Endodermal cell (in vitro differentiated cells): ENCODE results near the gene FOXD4. TPM values are rescaled to one million over a fixed set of nuclear protein-coding genes. Genes with fewer than 3 reads are reported as not detected.
"Not testable (repeated sequence)": the region's sequence is repeated elsewhere in the genome, so short reads cannot be mapped to it uniquely, and the experiment has no call there.

ENCODE experiments used
- DNase-seq: peaks from one replicate; pipeline ENCODE4 v3.0.0-alpha.2; 2017
- H3K27ac ChIP-seq: 2 replicates; pipeline ENCODE4 v1.5.1; 2013; ENCODE audit warnings: mild to moderate bottlenecking, low read depth, low read length, moderate library complexity
- H3K27me3 ChIP-seq: 2 replicates; pipeline ENCODE4 v1.6.1; 2013; ENCODE audit warnings: mild to moderate bottlenecking, low read length, moderate library complexity; ENCODE audit not compliant: insufficient read depth, control insufficient read depth, poor library complexity, severe bottlenecking
- H3K36me3 ChIP-seq: 2 replicates; pipeline ENCODE4 v1.7.0; 2013; ENCODE audit warnings: mild to moderate bottlenecking, low read length, moderate library complexity; ENCODE audit not compliant: control insufficient read depth, insufficient read depth
- H3K4me1 ChIP-seq: one replicate; pipeline ENCODE4 v1.7.0; 2013; ENCODE audit warnings: low read length; ENCODE audit not compliant: control insufficient read depth, insufficient read depth
- H3K4me3 ChIP-seq: 2 replicates; pipeline ENCODE4 v1.5.1; 2013; ENCODE audit warnings: mild to moderate bottlenecking, low read length, moderate library complexity
- H3K9ac ChIP-seq: 2 replicates; pipeline ENCODE4 v1.6.1; 2013; ENCODE audit warnings: mild to moderate bottlenecking, low read length, moderate library complexity; ENCODE audit not compliant: poor library complexity, severe bottlenecking; ENCODE audit errors: extremely low read depth
- H3K9me3 ChIP-seq: 2 replicates; pipeline ENCODE4 v1.6.1; 2013; ENCODE audit warnings: mild to moderate bottlenecking, low read length, moderate library complexity; ENCODE audit not compliant: control insufficient read depth
- H3K27ac Mint-ChIP-seq: 2 replicates; pipeline ENCODE4 v1.8.0; 2020; ENCODE audit warnings: mixed read lengths
- H3K27me3 Mint-ChIP-seq: 2 replicates; pipeline ENCODE4 v1.8.0; 2021; ENCODE audit warnings: mild to moderate bottlenecking, mixed read lengths; ENCODE audit not compliant: insufficient read depth
- H3K36me3 Mint-ChIP-seq: 2 replicates; pipeline ENCODE4 v1.8.0; 2020; ENCODE audit warnings: low read depth, mixed read lengths
- H3K4me1 Mint-ChIP-seq: 2 replicates; pipeline ENCODE4 v1.8.0; 2020; ENCODE audit warnings: mixed read lengths
- H3K4me3 Mint-ChIP-seq: 2 replicates; pipeline ENCODE4 v1.8.0; 2020; ENCODE audit warnings: mild to moderate bottlenecking, moderate library complexity, mixed read lengths
- H3K9me3 Mint-ChIP-seq: 2 replicates; pipeline ENCODE4 v1.8.0; 2020; ENCODE audit warnings: mild to moderate bottlenecking, mixed read lengths
- WGBS, 2 experiments: methylation state at CpG; one replicate each; pipeline versions ENCODE4 v1.1.5 to v1.1.7; 2013; ENCODE audit warnings: missing lambda C conversion rate in 2 of 2, mixed read lengths in 1 of 2; ENCODE audit not compliant: insufficient coverage in 1 of 2, insufficient read length in 1 of 2; 5-methylcytosine and 5-hydroxymethylcytosine counted together
- total RNA-seq, 2 donors: library from RNA; stranded (reverse); fragmentation: NEBNext Ultra II Directional in 1 of 2; extraction: Animal tissue kit (Norgen Biotek cat#: 25700) in 1 of 2; gene quantifications; 2 replicates in 1 of 2; 3 replicates in 1 of 2; pipeline ENCODE4 v1.2.1, GENCODE V29; 2021

Gene FOXD4
- total RNA-seq, 2 donors from 2014 or later: 0.26 TPM; not detected in 1

DNA sequence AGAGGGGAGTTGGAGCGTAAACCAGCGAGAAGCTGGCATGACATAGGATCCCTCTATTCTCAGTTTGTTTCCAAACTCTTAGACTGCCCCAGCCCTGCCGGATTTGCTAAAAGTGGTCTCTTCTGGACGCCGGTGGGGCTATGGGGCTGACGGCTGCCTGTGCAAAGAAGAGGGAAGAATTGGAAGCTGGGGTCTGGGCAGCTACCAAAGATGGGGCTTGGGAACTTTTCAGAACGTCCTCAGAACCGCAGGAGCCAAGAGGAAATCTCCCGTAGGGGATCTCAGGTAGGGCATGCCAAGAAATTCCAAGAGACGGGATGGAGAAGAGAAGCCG, 3.1 kb downstream of the FOXD4 start:
- H3K27ac Mint-ChIP-seq: not testable (repeated sequence)
- 9% methylated on average over 10 of the region's 11 CpGs; no CpG with 5 or more reads in 1 of the 2 experiments for WGBS, 2 experiments

DNA sequence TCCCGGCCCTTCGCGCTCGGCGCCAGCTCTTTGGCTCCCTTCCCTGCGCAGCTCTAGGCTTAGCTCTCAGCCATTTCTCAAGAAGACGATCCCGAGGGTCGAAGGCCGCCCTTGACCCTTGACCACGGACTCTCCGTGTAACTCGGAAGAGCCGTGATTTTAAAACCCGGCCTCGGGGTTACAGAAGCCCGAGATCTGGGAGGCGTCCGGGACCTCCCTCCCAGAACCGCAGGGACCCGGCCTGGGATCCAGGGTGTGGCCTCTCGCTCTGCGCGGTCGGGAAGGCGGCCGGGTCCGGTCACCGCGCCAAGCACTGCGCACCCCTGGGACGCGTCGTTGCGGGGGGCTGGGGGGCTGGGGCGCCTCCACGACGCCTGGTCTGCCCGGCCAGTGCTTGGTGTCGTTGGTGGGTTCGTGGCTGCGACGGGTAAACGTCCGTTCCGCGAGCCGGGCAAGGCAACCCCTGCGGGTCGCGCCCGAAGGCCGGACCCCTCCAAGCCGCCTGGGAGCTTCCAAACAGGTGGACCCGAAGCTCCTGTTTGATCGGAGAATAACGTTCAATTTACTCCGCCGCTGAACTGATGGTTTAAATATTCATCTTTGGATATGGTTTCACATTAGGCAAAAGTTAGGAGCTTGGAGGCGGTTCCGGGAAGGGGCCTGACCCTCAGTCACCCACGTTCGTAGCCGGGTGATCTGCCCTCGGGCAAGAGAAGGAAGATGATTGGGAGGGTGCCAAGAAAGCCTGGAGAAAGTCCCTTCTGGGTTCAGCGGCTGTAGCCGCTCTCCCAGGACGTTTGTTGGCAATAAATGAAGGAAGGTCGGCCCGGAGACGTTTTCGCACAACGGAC, 3.7 kb downstream of the FOXD4 start:
- Histone ChIP-seq H3K27me3 (peaks cover 92% of the 10 kb centered on the region), H3K4me3 (peak overlapping the region; percentile 64)
- H3K27me3 Mint-ChIP-seq: peaks cover 87% of the 10 kb centered on the region
- H3K9ac ChIP-seq, H3K9me3 Mint-ChIP-seq, H3K4me1 ChIP-seq, H3K27ac Mint-ChIP-seq, H3K9me3 ChIP-seq, H3K36me3 ChIP-seq, H3K4me1 Mint-ChIP-seq, H3K36me3 Mint-ChIP-seq, H3K27ac ChIP-seq: not testable (repeated sequence)
- WGBS, 2 experiments: 2 to 5% methylated on average over 18 to 73 of the region's 73 CpGs
- H3K4me3 Mint-ChIP-seq: peak overlapping the region; percentile 61
- DNase-seq: peak; percentile 68

More for the DNA sequence above, 3.1 kb downstream of the FOXD4 start:
- H3K27me3 ChIP-seq: peaks cover 86% of the 10 kb centered on the region
- H3K4me1 ChIP-seq, H3K4me1 Mint-ChIP-seq, H3K36me3 Mint-ChIP-seq, H3K9ac ChIP-seq, H3K9me3 ChIP-seq, DNase-seq, H3K4me3 ChIP-seq, H3K9me3 Mint-ChIP-seq, H3K36me3 ChIP-seq, H3K27ac ChIP-seq: not testable (repeated sequence)
- Mint-ChIP-seq H3K27me3 (peaks cover 82% of the 10 kb centered on the region), H3K4me3 (peak overlapping the region; percentile 61)

DNA sequence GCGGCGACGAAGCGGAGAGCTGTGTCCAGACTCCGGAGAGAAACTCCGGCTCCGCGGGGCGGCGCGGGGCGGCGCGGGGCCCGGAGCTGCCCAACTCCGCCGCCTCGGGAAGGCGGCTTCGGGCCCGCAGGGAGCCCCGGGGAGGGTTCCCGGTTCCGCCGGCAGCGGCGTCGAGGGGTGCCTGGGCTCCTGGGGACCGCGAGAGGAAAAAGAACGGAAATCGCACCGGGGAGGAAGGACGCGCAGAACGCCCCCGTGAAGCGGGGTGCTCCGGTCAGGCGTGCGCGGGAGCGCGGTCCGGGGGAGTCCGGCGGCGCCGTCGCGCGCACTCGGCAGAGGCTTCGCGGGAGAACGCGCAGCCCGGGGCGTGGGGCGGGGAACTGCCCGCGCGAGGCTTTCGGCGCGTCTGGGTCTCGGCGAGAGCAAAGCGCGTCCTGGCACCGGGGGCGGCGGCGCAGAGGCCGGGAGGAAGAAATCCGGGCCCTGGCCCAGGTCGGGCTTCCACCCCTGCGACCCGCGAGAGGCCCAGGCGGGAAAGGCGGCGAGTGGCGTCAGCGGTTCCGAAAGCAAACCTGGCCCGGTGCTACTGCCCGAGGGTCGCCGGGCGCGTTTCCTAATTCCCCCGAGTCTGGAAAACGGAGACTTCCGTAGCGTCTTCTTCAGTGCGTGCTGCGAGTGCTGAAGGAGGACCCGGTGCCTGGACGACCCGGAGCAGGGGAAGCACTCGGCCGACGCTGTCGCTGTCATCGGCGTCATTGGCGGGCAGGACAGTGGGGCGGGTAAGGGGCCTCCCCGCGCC, 4.5 kb downstream of the FOXD4 start:
- Mint-ChIP-seq H3K4me3 (peak overlapping the region; percentile 61), H3K27me3 (peaks cover 90% of the 10 kb centered on the region)
- Histone ChIP-seq H3K4me3 (peak overlapping the region; percentile 64), H3K27me3 (peaks cover 99% of the 10 kb centered on the region)
- H3K4me1 ChIP-seq, H3K27ac Mint-ChIP-seq, H3K27ac ChIP-seq, H3K9me3 Mint-ChIP-seq, H3K9me3 ChIP-seq, H3K4me1 Mint-ChIP-seq, H3K36me3 ChIP-seq, H3K9ac ChIP-seq, H3K36me3 Mint-ChIP-seq: not testable (repeated sequence)
- DNase-seq: peak; percentile 88
- 0% methylated on average over 30 to 111 of the region's 111 CpGs for WGBS, 2 experiments

DNA sequence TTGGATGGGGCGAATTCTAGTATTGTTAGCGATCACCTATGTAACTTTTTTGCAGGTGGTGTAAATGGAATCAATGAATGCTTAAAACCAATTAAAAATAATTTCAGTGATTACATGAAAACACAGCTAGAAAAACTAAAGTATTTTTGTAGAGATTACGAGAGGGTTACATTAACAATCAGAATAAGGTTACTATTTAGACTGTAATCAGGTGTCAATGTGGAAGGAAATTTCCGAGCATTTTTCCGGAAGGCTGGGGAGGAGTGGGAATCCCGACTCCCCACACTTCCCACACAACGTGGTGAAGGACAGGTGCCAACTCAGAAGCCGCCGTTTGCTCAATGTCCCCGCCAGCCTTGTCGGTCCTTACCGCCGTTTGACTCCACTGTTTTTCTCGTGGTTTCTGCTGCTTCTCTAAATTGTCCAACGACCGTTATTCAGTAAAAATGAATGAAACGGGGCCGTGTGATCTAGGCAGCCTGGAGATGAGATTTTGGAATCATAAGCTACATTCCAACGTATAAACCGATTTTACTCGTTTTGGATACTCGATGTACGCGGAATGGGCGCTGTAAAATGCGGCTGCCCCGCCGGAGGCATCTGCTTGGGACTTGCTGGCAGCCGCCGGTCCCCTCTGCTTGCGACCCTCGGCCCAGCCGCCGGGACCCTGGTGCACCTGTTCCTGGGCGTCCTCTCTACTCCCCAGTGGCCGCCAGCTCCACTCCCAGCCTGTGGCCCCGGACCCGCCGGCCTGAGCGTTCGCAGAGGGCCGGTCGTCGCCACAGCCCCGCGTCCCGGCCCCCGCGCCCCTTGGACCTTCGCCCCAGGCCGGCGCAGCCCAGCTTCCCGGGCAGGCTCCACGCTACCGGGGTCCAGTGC, 5.4 kb downstream of the FOXD4 start:
- peaks cover 90% of the 10 kb centered on the region for H3K27me3 Mint-ChIP-seq
- H3K9me3 ChIP-seq, H3K27ac Mint-ChIP-seq, H3K36me3 Mint-ChIP-seq, H3K36me3 ChIP-seq, H3K9me3 Mint-ChIP-seq, H3K4me1 Mint-ChIP-seq, H3K4me1 ChIP-seq, H3K9ac ChIP-seq, H3K27ac ChIP-seq: not testable (repeated sequence)
- Histone ChIP-seq H3K27me3 (peaks cover 99% of the 10 kb centered on the region), H3K4me3 (peak overlapping the region; percentile 64)
- peak; percentile 58 for DNase-seq
- peak overlapping the region; percentile 61 for H3K4me3 Mint-ChIP-seq
- WGBS, 2 experiments: 0 to 8% methylated on average over 8 to 49 of the region's 55 CpGs

DNA sequence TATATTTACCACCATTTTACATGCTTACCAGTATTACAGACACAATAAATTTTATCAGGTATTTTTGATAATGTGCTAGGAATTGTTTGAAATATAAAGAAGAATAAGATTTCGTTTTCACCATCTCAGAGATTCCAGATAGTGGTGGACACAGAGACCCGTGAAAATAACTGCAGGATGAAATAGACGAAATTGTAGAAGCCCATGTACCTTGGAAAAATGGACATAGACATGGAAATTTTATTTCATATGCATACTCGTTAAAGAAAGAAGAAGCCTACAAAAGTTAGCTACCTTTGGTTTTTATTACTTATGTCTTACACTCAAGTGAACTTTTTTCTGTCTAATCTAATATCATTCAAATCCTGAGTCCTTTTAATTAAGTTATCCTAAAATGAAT, 7.5 kb downstream of the FOXD4 start:
- H3K27ac Mint-ChIP-seq, H3K36me3 ChIP-seq, H3K9me3 ChIP-seq, H3K27ac ChIP-seq, H3K9me3 Mint-ChIP-seq, H3K4me3 Mint-ChIP-seq, H3K36me3 Mint-ChIP-seq, H3K4me1 Mint-ChIP-seq, H3K9ac ChIP-seq, H3K4me3 ChIP-seq, DNase-seq, H3K4me1 ChIP-seq: not testable (repeated sequence)
- peaks cover 86% of the 10 kb centered on the region for H3K27me3 Mint-ChIP-seq
- WGBS, 2 experiments: 30 to 41% methylated on average over 2 to 4 of the region's 4 CpGs
- peaks cover 96% of the 10 kb centered on the region for H3K27me3 ChIP-seq

DNA sequence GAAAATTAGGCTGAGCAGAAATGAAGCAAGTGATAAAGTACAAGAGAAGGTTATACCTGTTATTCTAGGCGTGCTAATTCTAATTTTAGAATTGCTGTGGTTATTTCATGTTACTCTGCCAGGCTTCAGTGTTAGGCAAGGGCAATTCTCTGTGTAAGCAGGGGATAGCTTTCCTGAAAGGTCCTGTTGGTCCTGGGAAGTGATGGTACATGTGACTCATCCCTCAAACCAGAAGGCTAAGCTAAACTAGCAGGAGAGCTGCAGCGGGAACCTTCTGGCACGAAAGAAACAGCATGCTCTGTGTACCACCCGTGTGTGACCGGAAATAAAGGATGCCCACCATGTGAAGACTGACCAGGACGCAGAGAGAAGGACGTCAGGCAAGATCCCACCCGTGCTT, 8.7 kb downstream of the FOXD4 start:
- H3K36me3 ChIP-seq, H3K9me3 ChIP-seq, H3K4me1 ChIP-seq, DNase-seq, H3K4me1 Mint-ChIP-seq, H3K27ac ChIP-seq, H3K9me3 Mint-ChIP-seq, H3K9ac ChIP-seq, H3K4me3 Mint-ChIP-seq, H3K27ac Mint-ChIP-seq, H3K4me3 ChIP-seq, H3K36me3 Mint-ChIP-seq: not testable (repeated sequence)
- 9% methylated on average over 4 of the region's 8 CpGs; no CpG with 5 or more reads in 1 of the 2 experiments for WGBS, 2 experiments
- peaks cover 80% of the 10 kb centered on the region for H3K27me3 Mint-ChIP-seq
- H3K27me3 ChIP-seq: peaks cover 91% of the 10 kb centered on the region
